HG03469 (cell line): Measurements from ENCODE around the gene TBK1.
A peak's percentile ranks its signal among the peaks of the same experiment; 100 is the strongest.

Source experiments
- ATAC-seq: cut with Tn5 transposase; IDR thresholded peaks from one replicate; pipeline ENCODE4 v1.9.1; 2021; ENCODE audit warnings: mild to moderate bottlenecking, moderate library complexity, moderate number of reproducible peaks; ENCODE audit not compliant: unreplicated experiment

Gene TBK1

DNA sequence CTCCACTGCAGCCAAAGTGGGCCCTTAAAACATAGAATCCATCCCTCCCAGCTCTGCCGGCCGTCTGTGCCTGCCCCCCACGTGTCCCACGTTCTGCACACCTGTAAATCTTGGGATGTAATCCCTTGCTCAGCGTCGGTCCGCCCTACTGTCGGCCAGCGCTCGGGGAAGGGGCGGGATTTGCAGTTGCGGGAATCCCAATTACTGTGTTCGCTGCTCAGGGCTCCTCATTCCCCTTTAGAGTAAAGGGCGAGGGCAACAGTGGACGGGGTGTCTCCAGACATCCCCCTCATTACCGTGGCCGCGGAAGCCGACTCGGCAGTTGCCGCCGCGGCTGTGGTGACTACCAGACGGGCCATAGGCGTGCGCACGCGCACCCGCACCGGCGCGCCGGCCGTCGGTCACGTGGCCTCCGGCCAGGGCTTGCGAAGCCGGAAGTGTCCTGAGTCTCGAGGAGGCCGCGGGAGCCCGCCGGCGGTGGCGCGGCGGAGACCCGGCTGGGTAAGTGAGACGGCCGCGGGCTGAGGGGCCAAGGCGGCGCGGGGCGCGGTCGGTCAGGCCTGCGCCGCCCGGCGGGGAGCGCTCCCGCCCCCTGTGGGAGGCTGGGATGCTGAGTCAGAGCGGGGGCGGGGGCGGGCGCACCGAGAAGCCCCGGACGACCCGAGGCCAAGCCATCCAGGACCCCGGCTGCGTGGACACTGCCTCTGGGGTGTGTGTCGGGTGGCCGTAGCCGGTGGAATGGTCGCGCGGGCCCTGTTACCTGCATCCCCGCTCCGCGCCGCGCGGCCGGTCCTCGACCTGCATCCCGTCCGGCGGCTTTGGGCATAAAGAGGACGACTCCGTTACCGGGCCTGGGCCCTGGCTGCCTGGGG is at the start of gene TBK1:
TBK1 (plus strand) TSS at position 434 of the 872 bp plus-strand sequence. CDS start 3,751 bp downstream, outside the sequence.
- ATAC-seq = peak; percentile 83

- no peak for ATAC-seq
These were observed 49.7 kb upstream of the TBK1 start for GRCh38 chr12:64402181-64402580.

DNA sequence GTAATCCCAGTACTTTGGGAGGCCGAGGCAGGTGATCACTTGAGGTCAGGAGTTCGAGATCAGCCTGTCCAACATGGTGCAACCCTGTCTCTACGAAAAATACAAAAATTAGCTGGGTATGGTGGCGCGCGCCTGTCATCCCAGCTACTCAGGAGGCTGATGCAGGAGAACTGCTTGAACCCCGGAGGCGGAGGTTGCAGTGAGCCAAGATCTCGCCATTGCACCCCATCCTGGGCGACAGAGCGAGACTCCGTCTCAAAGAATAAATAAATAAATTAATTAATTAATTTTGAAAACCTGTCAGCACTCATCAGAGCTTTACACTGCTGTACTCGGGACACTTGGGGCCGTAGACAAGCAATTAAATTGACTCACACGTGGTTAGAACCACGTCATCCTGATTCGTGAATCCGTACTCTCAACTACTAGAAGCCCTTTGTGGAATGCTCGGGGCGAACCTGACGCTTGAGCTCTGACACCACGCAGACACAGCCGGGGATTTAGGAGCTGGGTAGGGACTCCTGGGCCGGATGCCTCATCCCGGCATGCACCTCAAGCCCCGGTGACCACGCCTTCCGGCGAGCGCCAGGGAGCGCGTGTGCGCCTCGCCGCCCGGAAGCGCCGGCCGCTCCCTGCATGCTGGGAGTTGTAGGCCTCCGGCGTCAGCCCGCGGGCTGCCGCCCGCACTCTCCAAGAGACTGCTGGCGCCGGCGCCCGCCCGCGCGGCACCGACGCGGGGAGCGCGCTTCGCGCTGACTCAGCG is 48.0 kb upstream of the TBK1 start, which contains the start of gene XPOT:
XPOT (plus strand) TSS at position 686 of the 763 bp plus-strand sequence. CDS start 5,644 bp downstream, outside the sequence.
- ATAC-seq = peak; percentile 97

DNA sequence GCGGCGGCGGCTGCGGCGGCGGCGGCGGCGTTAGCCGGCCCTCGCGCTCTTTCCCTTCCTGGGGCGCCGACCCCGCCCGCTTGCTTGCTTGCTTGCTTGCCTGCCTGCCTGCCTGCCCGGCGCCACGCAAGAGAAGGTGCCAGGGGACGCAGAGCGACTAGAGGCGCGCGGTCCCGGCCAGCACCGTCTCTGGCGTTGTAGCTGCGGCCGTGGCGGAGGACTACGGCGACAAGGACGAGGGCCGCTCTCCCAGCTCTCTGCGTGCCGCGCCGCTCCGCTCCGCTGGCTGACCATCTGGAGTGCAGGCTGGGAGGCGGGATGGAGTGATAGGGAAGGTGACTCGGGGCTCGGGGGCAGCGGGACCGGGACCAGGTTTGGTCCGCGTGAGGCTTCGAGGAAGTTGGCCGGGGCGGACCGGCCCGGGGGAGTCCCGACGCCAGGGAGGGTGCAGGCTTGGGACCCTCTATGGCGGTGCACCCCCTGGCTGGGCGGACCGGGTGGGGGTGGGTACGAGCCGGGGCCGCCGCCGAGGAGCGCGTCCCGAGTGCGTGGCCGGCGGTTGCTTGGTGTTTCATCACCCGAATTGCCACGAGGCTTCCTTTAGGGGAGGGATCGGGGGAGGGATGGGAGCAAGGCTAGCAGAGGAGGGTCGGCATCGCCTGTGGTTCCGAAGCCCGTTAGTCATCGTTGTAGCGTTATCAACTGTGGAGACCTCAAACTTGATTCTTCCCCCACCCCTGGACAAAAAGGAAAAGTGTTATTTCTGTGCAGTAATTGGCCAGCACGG is 47.3 kb upstream of the TBK1 start:
- ATAC-seq = no peak

GRCh38 chr12:64407342-64408223 is 44.3 kb upstream of the TBK1 start:
- ATAC-seq = no peak

DNA sequence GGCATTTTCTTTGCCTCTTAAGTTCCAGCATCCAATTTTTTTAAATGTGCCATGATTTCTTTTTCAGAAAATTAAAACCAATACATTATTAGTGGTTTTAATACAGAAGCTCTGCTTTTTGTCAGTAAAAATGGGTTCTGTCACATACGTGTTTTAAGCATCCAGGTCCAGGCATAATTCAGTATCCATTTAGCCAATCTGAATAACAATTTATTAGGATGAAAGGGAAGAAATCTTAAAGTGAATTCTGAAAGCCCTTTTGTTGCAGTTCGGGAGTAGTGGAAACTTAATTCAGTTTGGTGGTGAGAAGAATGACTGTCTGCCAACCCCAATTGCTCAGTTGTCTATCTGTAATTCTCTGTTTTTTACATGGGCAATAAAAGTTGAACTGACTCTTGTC is 40.5 kb upstream of the TBK1 start:
- ATAC-seq = no peak

DNA sequence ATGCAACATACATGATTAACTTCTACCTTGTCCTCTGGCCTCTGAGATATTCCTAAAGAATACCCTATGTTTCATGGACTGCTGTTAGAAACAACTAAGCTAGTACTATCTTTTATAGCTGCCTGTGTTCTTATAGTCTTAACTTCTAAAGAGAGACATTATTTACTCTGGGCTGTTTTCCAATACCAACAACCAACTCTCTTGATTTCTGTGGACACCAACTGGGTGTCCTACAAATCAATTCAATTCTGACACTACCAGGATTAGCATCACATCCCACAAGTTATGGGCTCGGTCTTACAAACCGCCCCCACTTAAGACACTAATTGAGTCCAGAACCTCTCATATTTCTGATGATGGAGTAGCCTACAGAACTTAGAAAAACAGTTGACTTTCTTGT is 39.5 kb upstream of the TBK1 start:
- no peak for ATAC-seq

DNA sequence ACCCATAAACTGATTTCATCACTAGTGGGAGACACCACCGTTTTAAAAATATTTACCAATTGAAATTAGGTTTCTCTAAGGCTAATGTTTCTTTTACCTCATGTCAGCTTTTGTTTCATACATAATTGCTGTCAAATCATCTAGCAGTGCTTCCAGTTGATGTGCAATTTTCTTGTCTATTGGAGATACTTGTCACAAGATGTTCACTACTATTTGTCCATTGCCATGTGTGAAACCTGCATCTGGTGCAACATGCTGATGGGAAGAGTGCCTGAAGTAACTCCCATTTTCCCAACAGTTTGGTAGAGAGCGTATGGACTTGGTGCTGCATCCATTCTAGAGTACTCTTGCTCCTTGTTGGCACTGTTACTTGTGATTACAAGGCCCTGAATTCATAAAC is 38.0 kb upstream of the TBK1 start:
- ATAC-seq = no peak

GRCh38 chr12:64418209-64418608 is 33.7 kb upstream of the TBK1 start:
- ATAC-seq = no peak

- ATAC-seq = no peak
These were observed 32.2 kb upstream of the TBK1 start for GRCh38 chr12:64419696-64420095.

DNA sequence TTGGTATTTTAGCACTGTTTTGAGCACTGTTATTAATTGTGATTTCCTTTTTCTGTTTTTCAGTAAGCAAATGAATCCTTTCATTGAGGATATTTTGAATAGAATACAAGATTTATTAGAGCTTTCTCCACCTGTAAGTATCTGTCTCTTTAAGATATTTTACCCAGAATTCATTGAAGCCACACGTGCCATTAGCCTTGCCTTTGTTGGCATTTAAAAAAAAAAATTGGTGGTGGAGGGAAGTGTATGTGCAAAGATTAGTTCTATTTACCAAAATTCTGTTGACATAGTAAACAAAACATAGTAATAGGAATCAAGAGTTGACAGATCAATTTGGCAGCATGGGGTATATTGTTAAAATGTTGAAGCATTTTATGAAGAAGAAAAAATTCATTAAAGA is 23.9 kb upstream of the TBK1 start:
- no peak for ATAC-seq

DNA sequence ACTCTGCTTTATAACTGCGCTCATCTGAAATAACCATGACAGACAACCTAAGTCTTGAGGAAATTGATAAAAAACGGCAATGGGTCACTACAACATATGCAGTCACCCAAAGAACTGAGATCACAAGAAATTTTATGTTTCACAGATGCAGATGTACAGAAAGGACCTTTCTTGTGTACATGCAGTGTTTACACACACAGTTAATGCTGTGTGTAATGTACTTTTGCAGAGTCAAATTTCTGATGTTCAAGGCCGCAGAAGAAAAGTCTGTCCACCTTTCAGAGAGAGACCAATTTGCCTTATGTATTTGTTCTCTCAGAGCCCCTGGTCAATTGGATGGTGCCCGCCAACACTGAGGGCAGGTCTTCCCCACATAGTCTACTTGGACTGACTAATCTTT is 23.0 kb upstream of the TBK1 start:
- no peak for ATAC-seq

DNA sequence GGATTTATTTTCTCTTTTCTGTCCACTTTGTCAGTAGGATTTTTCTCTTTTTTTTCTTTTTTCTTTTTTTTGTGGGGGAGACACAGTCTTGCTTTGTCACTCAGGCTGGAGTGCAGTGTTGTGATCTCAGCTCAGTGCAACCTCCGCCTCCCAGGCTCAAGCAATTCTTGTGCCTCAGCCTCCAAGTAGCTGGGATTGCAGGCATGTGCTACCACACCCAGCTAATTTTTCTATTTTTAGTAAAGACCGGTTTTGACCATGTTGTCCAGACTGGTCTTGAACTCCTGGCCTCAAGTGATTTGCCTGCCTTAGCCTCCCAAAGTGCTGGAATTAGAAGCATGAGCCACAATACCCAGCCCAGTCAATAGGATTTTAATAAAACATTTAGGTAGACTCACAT is 21.0 kb upstream of the TBK1 start:
- no peak for ATAC-seq

- no peak for ATAC-seq
These were observed 20.1 kb upstream of the TBK1 start for GRCh38 chr12:64431791-64432190.

DNA sequence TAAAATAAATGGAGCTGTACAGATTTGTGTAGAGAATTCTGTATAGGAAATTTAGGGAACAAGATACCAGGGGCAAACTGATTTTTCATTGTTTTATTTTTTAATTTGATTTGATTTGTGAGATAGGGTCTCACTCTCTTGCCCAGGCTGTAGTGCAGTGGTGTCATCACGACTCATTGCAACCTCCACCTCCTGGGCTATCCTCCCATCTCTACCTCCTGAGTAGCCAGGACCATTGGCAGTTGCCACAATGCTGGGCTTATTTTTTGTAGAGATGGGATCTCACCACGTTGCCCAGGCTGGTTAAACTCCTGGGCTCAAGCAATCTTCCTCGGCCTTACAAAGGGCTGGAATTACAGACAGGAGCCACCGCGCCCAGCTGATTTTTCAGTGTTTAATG is 18.0 kb upstream of the TBK1 start:
- no peak for ATAC-seq

GRCh38 chr12:64440100-64440499 is 11.8 kb upstream of the TBK1 start:
- no peak for ATAC-seq

GRCh38 chr12:64445490-64445889 is 6.4 kb upstream of the TBK1 start:
- no peak for ATAC-seq

DNA sequence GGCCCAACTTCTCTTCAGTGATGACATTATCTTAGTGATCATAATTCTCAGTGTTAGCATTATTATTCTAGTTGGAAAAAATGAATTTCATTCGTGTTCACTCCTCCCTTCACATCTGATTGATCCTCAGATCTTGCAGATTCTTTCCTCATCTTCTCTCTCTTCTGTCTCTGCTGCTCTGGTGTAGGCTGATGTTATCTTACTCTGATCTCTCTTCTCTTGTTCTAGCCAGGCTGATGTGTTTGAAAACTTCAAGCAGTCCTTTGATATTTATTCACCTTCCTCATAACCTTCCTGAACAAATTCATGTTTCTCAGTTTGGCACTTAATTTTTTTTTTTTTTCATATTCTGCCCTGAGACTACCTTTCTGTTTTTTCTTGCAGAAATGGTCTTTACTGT is 5.6 kb upstream of the TBK1 start:
- ATAC-seq = no peak

DNA sequence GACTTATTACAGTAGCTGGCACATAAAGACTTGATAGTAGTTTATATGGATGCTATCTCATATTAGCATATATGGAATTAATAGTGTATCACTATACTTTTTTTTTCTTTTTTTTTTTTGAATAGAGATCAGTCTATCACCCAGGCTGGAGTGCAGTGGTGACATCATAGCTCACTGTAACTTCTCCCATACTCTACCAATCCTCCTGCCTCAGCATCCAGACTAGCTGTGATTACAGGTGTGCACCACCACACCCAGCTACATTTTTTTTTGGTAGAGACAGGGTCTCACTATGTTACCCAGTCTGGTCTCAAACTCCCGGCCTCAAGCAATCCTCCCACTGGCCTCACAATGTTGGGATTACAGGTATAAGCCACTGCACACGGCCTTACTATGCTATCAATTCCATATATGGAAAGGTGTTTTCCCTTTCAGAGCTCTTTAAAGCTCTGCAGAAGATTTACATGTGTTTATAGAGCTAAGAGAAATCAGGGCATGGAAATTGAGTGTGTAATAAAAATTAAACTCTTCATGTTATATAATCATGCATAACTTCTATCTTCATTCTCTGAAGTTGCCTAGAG is 1.8 kb upstream of the TBK1 start:
- ATAC-seq = no peak
